H9 (cell line): ENCODE data around the gene HELT. TPM values are rescaled to one million over a fixed set of nuclear protein-coding genes. Genes with fewer than 3 reads are reported as not detected.
A peak's percentile ranks its signal among the peaks of the same experiment; 100 is the strongest.

Source experiments
- DNase-seq: peaks from one replicate; pipeline ENCODE4 v3.0.0-alpha.2; 2017
- H2AFZ ChIP-seq: one replicate; pipeline ENCODE4 v1.6.1; 2013; ENCODE audit warnings: mild to moderate bottlenecking, low read length, control low read depth, moderate library complexity
- H2AK5ac ChIP-seq: 2 replicates; pipeline ENCODE4 v1.6.1; 2013; ENCODE audit warnings: low read length, control low read depth, mixed read lengths; ENCODE audit not compliant: insufficient read length
- H2BK120ac ChIP-seq: one replicate; pipeline ENCODE4 v1.6.1; 2013; ENCODE audit warnings: low read depth, mild to moderate bottlenecking, low read length, control low read depth, inconsistent platforms; ENCODE audit not compliant: poor library complexity, severe bottlenecking
- H2BK12ac ChIP-seq: 2 replicates; pipeline ENCODE4 v1.6.1; 2013; ENCODE audit warnings: low read length, control low read depth, mixed read lengths, low read depth; ENCODE audit not compliant: insufficient read length
- H2BK15ac ChIP-seq: 2 replicates; pipeline ENCODE4 v1.6.1; 2013; ENCODE audit warnings: low read depth, low read length, control low read depth
- H2BK20ac ChIP-seq: one replicate; pipeline ENCODE4 v1.6.1; 2013; ENCODE audit warnings: low read depth, mild to moderate bottlenecking, low read length, control low read depth, inconsistent platforms; ENCODE audit not compliant: poor library complexity, severe bottlenecking
- H2BK5ac ChIP-seq: 2 replicates; pipeline ENCODE4 v1.6.1; 2013; ENCODE audit warnings: low read length, control low read depth, mixed read lengths; ENCODE audit not compliant: insufficient read length
- H3K14ac ChIP-seq: 2 replicates; pipeline ENCODE4 v1.6.1; 2013; ENCODE audit warnings: low read length, control low read depth; ENCODE audit not compliant: insufficient read depth
- H3K18ac ChIP-seq: 2 replicates; pipeline ENCODE4 v1.6.1; 2013; ENCODE audit warnings: low read depth, mild to moderate bottlenecking, mixed read lengths, low read length, control low read depth; ENCODE audit not compliant: insufficient read length
- H3K23ac ChIP-seq: 2 replicates; pipeline ENCODE4 v1.6.1; 2013; ENCODE audit warnings: low read length, control low read depth, mixed read lengths, low read depth; ENCODE audit not compliant: insufficient read length
- H3K23me2 ChIP-seq: 2 replicates; pipeline ENCODE4 v1.6.1; 2013; ENCODE audit warnings: low read depth, mild to moderate bottlenecking, mixed read lengths, low read length, control low read depth; ENCODE audit not compliant: insufficient read length, poor library complexity, severe bottlenecking
- H3K27ac ChIP-seq: 2 replicates; pipeline ENCODE4 v1.5.1; 2013; ENCODE audit warnings: low read length, control low read depth, mixed read lengths, low read depth; ENCODE audit not compliant: insufficient read length
- H3K27me3 ChIP-seq: 2 replicates; pipeline ENCODE4 v1.6.1; 2013; ENCODE audit warnings: low read length, control low read depth, inconsistent platforms; ENCODE audit not compliant: insufficient read depth
- H3K4ac ChIP-seq: 2 replicates; pipeline ENCODE4 v1.6.1; 2013; ENCODE audit warnings: low read depth, mild to moderate bottlenecking, control low read depth, inconsistent platforms, low read length, moderate library complexity
- H3K4me1 ChIP-seq: 2 replicates; pipeline ENCODE4 v1.6.1; 2013; ENCODE audit warnings: low read length, control low read depth, inconsistent platforms; ENCODE audit not compliant: insufficient read depth
- H3K4me2 ChIP-seq: 2 replicates; pipeline ENCODE4 v1.6.1; 2013; ENCODE audit warnings: low read length, control low read depth, mixed read lengths; ENCODE audit not compliant: insufficient read length, insufficient read depth
- H3K56ac ChIP-seq: 2 replicates; pipeline ENCODE4 v1.6.1; 2013; ENCODE audit warnings: low read depth, mild to moderate bottlenecking, mixed read lengths, low read length, control low read depth; ENCODE audit not compliant: insufficient read length
- H3K79me1 ChIP-seq: 2 replicates; pipeline ENCODE4 v1.6.1; 2013; ENCODE audit warnings: low read depth, mild to moderate bottlenecking, moderate library complexity, low read length, control low read depth, inconsistent platforms; ENCODE audit not compliant: insufficient read depth, poor library complexity, severe bottlenecking
- H3K79me2 ChIP-seq: 2 replicates; pipeline ENCODE4 v1.6.1; 2013; ENCODE audit warnings: low read length, control low read depth, inconsistent platforms; ENCODE audit not compliant: insufficient read depth
- H3K9ac ChIP-seq: 2 replicates; pipeline ENCODE4 v1.6.1; 2013; ENCODE audit warnings: low read length, control low read depth, mixed read lengths; ENCODE audit not compliant: insufficient read length; ENCODE audit errors: extremely low read depth
- H3K9me3 ChIP-seq: one replicate; pipeline ENCODE4 v1.6.1; 2013; ENCODE audit warnings: low read depth, low read length, inconsistent platforms; ENCODE audit not compliant: control insufficient read depth
- H3T11ph ChIP-seq: one replicate; pipeline ENCODE4 v1.6.1; 2013; ENCODE audit warnings: mild to moderate bottlenecking, low read length, control low read depth, inconsistent platforms
- H4K20me1 ChIP-seq: one replicate; pipeline ENCODE4 v1.6.1; 2013; ENCODE audit not compliant: control insufficient read depth, insufficient read length, insufficient read depth
- H4K5ac ChIP-seq: 2 replicates; pipeline ENCODE4 v1.6.1; 2013; ENCODE audit warnings: low read depth, mild to moderate bottlenecking, mixed read lengths, low read length, control low read depth; ENCODE audit not compliant: insufficient read length
- H4K8ac ChIP-seq: replicated peaks from 2 replicates; pipeline ENCODE4 v1.6.1; 2013; ENCODE audit warnings: low read length, control low read depth, mixed read lengths, low read depth; ENCODE audit not compliant: insufficient read length
- H4K91ac ChIP-seq: 2 replicates; pipeline ENCODE4 v1.6.1; 2013; ENCODE audit warnings: low read depth, mild to moderate bottlenecking, moderate library complexity, mixed read lengths, low read length, control low read depth; ENCODE audit not compliant: insufficient read length
- H3K27ac Mint-ChIP-seq, 3 experiments: 2 replicates in 2 of 3; 3 replicates in 1 of 3; pipeline ENCODE4 v1.8.0; 2020 to 2021; ENCODE audit warnings: mixed read lengths in 3 of 3, mild to moderate bottlenecking in 1 of 3, moderate library complexity in 1 of 3
- H3K27me3 Mint-ChIP-seq: 2 replicates; pipeline ENCODE4 v1.8.0; 2021; ENCODE audit warnings: low read depth, mild to moderate bottlenecking, moderate library complexity, mixed read lengths
- H3K36me3 Mint-ChIP-seq, 3 experiments: 2 replicates in 2 of 3; 3 replicates in 1 of 3; pipeline ENCODE4 v1.8.0; 2020 to 2021; ENCODE audit warnings: low read depth in 3 of 3, mixed read lengths in 3 of 3; ENCODE audit not compliant: insufficient read depth in 1 of 3
- H3K4me1 Mint-ChIP-seq, 2 experiments: 2 replicates each; pipeline ENCODE4 v1.8.0; 2020; ENCODE audit warnings: mixed read lengths in 2 of 2
- H3K4me3 Mint-ChIP-seq, 2 experiments: 2 replicates in 1 of 2; 3 replicates in 1 of 2; pipeline ENCODE4 v1.8.0; 2020 to 2021; ENCODE audit warnings: mild to moderate bottlenecking in 2 of 2, mixed read lengths in 2 of 2, moderate library complexity in 1 of 2
- H3K9me3 Mint-ChIP-seq, 2 experiments: 2 replicates in 1 of 2; 3 replicates in 1 of 2; pipeline ENCODE4 v1.8.0; 2020; ENCODE audit warnings: mild to moderate bottlenecking in 2 of 2, mixed read lengths in 2 of 2, moderate library complexity in 1 of 2
- WGBS: extraction: QIAGEN DNeasy Blood & Tissue Kit; methylation state at CpG from one replicate; pipeline ENCODE4 v1.1.7; 2013; ENCODE audit warnings: missing lambda C conversion rate, low lambda C conversion rate, mixed read lengths; ENCODE audit not compliant: insufficient read length; ENCODE audit errors: extremely low coverage; 5-methylcytosine and 5-hydroxymethylcytosine counted together
- total RNA-seq: library from RNA; stranded (reverse); gene quantifications from 2 replicates; pipeline ENCODE4 v1.2.1, GENCODE V29; 2021
- TF ChIP-seq, protein P1 (sequence below): fragments of 200-600 bp; sonication (generic); conservative IDR thresholded peaks from 3 replicates; pipeline ENCODE4 v1.8.0; 2021; ENCODE audit warnings: antibody characterized with exemption, mild to moderate bottlenecking

HELT gene
- total RNA-seq, 1 experiment from 2014 or later = not detected

DNA sequence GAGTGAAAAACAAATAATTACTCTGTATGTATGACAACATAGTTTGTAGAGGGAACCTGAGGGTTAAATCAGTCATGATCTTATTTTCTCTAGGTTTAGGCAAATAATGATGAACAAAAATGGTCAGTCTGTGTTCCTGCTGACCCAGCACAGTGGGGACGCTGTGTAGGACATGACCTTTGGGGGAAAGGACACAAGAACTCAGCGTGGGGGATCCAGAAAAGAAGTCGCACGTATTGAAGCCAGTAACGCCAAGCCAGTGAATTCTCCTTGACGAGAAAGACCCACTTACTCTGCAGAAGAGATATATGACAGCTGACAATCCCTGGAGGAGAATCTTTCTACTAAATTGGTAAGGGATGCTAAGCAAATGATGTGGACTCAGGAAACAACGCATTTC is 36.6 kb downstream of the HELT start:
- peak overlapping the region in 1 of 2 experiments; percentile 1; a peak in 2 of 5 replicates for H3K4me3 Mint-ChIP-seq
- Histone ChIP-seq H3K79me2 (no peaks in the 10 kb centered on the region), H3T11ph (no peak overlapping the region), H3K14ac (no peak overlapping the region), H3K9me3 (peaks cover 17% of the 10 kb centered on the region), H3K4me1 (peaks cover 7% of the 10 kb centered on the region), H4K91ac (no peak overlapping the region), H3K4me2 (no peak overlapping the region), H2BK20ac (no peak overlapping the region), H3K23ac (no peak overlapping the region), H2AFZ (no peak overlapping the region), H3K23me2 (no peaks in the 10 kb centered on the region), H3K79me1 (no peaks in the 10 kb centered on the region), H3K56ac (no peak overlapping the region), H3K9ac (no peak overlapping the region), H3K18ac (no peak overlapping the region), H3K27me3 (no peaks in the 10 kb centered on the region), H2AK5ac (no peak overlapping the region), H2BK12ac (no peak overlapping the region), H3K27ac (no peak overlapping the region), H3K4ac (no peak overlapping the region), H2BK15ac (no peak overlapping the region), H4K20me1 (no peaks in the 10 kb centered on the region), H2BK120ac (no peak overlapping the region), H4K8ac (no peak overlapping the region), H4K5ac (no peak overlapping the region), H2BK5ac (no peak overlapping the region)
- peaks cover 32 to 34% of the 10 kb centered on the region in 2 experiments for H3K4me1 Mint-ChIP-seq
- no CpG with 5 or more reads among the region's 7 CpGs for WGBS
- H3K27ac Mint-ChIP-seq = peak overlapping the region in 2 of 3 experiments; percentile 69 to 78; a peak in 2 of 7 replicates
- TF ChIP-seq, protein P1, sequence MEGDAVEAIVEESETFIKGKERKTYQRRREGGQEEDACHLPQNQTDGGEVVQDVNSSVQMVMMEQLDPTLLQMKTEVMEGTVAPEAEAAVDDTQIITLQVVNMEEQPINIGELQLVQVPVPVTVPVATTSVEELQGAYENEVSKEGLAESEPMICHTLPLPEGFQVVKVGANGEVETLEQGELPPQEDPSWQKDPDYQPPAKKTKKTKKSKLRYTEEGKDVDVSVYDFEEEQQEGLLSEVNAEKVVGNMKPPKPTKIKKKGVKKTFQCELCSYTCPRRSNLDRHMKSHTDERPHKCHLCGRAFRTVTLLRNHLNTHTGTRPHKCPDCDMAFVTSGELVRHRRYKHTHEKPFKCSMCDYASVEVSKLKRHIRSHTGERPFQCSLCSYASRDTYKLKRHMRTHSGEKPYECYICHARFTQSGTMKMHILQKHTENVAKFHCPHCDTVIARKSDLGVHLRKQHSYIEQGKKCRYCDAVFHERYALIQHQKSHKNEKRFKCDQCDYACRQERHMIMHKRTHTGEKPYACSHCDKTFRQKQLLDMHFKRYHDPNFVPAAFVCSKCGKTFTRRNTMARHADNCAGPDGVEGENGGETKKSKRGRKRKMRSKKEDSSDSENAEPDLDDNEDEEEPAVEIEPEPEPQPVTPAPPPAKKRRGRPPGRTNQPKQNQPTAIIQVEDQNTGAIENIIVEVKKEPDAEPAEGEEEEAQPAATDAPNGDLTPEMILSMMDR = no peak
- no peak for DNase-seq
- peaks cover 22 to 36% (median 23%) of the 10 kb centered on the region in 3 experiments for H3K36me3 Mint-ChIP-seq
- peaks cover 30 to 32% of the 10 kb centered on the region in 2 experiments for H3K9me3 Mint-ChIP-seq
- peaks cover 9% of the 10 kb centered on the region for H3K27me3 Mint-ChIP-seq
